ENCODE data around the gene DOCK8.

GRCh38 chr9:479971-480350 lies 265.3 kb downstream of the DOCK8 start:
- TF ChIP-seq CTCF (conservative IDR thresholded peaks at IDR 0.05) (no peak), EZH2 (IDR thresholded peaks at IDR 0.05; ENCODE audit: low read depth) (no peak)

Data from PC-9 (cell line).